Stimulated activated CD4-positive, alpha-beta T cell treated with anti-CD3 and anti-CD28 coated beads, TNF-alpha, amount 100 ng/mL, for 4 hours (primary cell): Measurements from ENCODE around the gene RSAD2.
A peak's percentile ranks its signal among the peaks of the same experiment; 100 is the strongest.

ENCODE experiments used
- DNase-seq, 3 experiments: peaks; one replicate each; pipeline ENCODE4 v3.0.0-alpha.2; 2020; ENCODE audit warnings: low read depth in 3 of 3

The RSAD2 gene

DNA sequence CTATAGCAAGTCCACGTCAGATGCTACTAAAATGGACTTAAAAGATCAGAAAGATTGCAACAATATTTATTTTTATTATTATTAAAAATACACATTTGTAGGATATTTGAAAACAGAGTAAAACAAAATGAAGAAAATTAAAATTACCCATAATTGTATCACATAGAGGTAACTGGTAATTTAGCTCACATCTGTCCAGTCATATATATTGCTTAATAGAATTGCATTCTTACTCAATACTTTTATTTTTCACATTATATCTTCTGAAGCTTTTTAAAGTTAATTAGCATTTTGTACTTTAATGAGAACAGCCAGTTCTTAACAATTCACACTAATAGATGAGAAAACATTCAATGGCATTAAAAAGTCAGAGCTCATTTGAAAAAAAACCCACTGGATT is 28.1 kb downstream of the RSAD2 start:
- no peak for DNase-seq

DNA sequence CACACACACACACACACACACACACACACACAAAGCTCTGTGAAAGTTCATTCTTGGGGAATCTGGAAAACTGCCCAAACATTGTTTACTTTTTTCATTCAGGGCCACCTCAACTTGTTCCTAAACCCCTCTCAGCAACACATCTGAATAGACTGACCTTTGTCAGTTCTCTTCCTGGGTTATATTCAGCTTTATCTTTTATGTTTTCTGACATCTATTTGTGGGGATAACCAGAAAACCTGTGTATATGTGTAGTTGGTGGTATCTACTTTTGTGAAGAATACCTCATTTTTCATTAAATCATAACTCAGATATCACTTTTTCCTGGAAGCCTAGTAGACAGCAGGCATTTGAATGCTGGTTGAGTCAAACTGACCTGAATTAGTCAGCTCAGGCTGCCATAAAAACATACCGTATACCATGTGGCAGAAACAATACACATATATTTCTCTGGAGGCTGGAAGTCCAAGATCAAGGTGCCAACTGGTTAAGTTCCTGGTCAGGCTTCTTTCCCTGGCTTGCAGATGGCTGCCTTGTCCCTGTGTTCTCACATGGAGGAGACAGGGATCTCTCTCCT is 28.7 kb downstream of the RSAD2 start:
- no peak for DNase-seq

DNA sequence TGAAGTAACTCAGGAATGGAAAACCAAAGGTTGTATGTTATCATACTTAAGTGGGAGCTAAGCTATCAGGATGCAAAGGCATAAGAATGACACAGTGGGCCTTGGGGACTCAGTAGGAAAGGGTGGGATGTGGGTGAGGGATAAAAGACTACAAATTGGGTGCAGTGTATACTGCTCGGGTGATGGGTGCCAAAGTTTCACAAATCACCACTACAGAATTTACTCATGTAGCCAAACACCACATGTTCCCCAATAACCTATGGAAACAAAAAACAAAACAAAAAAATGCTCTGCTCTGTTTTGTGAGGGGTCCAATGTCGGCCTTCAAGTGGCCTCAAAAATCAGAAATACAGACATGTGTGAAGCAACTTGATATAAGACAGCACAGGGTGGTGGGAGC is 30.7 kb downstream of the RSAD2 start:
- DNase-seq, result no peak

GRCh38 chr2:6909431-6910385 is 32.1 kb downstream of the RSAD2 start:
- DNase-seq, result no peak

- no peak for DNase-seq
Measured at GRCh38 chr2:6911721-6912120, 34.1 kb downstream of the RSAD2 start.

DNA sequence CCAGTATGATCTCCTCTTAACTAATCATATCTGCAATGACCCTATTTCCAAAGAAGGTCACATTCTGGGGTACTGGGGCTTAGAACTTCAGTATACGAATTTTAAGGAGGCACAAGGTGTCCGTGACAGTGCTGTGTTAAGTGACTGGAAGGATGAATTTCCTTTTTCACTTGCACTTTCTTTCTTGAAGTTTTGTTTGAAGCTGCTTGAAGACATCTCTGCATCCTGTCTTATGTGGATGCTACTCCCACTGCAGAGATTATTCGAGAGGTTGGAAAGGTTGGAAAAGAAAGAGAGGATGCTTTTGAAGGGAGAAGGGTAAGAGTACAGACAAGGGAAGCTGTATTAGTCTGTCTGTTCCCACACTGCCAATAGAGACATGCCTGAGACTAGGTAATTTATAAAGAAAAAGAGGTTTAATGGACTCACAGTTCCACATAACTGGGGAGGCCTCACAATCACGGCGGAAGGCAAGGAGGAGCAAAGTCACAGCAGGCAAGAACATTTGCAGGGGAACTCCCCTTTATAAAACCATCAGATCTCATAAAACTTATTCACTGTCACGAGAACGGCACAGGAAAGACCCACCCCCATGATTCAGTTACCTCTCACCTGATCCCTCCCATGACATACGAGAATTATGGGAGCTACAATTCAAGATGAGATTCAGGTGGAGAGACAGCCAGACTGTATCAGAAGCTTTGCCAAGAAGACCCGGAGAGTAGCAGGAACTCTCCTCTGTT is 36.0 kb downstream of the RSAD2 start:
- DNase-seq, result peak in 2 of 3 experiments; percentile 28 to 41

DNA sequence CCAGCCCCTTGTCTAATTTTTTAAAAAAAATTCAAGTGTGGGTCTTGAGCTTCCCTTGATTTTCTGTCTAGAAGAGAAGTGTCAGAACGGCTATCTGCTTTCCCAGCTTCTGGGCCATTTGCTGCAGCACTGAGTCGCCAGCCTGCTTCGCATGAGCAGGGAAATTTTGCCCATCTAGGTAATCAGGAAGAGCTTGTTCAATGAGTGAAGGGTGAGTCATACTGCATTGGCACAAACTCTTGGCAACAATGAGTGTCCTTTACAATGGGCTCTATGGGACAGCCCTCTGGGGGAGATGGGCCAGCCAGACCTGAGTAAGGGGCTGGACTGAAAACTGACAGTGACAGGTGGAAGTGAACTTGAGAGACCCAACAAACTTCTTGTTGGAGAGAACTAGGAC is 37.3 kb downstream of the RSAD2 start:
- no peak for DNase-seq

GRCh38 chr2:6915399-6915798 is 37.8 kb downstream of the RSAD2 start:
- DNase-seq, result no peak

DNA sequence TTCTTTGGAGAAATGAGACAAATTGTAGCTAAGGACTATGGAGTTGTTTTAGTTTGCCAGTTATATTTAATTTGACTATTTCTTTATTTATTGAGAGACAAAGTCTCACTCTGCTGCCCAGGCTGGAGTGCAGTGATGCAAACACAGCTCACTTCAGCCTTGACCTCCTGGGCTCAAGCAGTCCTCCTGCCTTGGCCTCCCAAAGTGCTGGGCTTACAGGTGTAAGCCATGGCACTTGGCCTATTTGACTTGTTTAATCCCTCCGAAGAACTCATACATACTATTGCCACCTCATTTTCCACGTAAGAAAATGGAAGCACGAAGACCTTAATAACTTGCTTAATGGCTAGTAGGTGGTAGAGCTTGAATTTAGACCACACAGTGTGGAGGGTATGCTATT is 38.6 kb downstream of the RSAD2 start:
- DNase-seq, result no peak

GRCh38 chr2:6916736-6917070 is 39.1 kb downstream of the RSAD2 start:
- no peak for DNase-seq

DNA sequence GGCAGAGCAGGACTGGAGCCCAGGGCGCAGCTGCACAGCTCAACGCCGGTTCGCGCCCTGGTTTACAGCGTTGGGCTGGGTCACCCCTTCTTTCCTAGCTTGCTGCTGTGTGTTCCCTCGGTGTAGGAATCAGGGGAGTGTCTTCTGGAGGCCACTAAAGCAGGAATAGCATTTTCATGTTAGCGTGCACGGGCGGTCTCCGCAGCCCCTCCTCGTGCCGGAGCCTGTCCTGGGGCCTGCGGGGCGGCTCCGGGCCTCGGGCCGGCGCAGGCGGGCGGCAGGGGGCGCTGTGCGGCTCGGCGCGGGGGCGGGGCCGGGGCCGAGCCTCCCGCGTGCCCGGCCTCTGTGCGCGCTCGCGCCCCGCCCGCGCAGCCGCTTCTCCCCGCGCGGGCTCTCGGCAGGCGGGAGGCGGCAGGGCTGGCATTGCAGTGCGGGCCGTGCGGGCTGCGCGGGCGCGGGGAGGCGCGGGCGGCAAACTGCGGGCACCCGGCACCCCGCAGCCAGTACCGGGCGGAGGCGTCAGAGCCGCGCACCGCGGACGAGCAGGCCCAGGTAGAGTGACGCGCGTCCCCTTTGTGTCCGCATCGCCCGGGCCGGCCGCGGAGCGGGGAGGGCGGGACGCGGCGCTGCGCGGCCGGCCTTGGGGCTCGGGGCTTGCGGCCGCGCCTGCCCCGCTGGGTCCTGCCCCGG is 39.6 kb downstream of the RSAD2 start, which contains the start of gene RNF144A:
RNF144A (plus strand) TSS at position 342 of the 690 bp plus-strand sequence. CDS start 79,515 bp downstream, outside the sequence.
- DNase-seq, result peak; percentile 49 to 68 (median 52)

GRCh38 chr2:6917761-6918421 is 40.3 kb downstream of the RSAD2 start:
- DNase-seq, result no peak

DNA sequence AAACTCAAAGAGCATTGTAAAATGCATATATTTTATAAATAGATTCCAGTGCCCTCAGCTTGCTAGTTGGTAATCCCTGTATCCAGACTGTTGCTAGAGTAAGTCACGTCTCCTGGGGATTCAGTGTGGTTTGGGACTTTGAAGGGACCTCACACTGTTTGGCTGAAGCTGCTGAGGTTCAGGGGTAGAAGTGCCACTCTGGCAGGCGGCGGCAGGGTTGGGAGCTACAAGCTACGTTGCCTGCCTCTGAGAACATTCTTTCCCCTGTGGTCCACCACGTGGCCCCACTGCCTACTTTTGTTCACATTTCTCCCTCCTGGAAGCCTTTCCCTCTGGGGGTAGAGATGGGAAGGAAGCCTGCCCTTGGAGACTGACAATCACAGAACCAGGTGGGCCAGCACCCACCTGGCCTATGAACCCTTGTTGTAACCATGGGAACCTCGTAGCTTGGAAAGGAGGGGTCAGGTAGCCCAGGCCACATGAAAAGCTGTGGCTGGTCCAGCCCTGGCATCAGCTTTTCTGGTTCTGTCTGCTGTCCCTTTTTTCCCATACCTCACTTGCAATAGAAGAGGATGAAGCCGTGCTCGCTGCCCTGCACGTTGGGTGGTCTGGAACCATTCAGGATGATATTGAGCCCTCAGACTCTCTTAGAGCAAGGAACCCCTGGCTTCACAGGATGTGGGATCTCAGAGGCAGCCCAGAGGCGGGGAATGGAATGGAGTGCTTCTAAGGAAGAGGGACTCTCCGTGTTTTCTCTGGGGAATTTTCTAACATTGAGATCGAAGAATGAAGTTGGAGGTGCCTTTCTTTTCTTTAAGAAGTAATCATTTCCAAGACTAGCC is 42.5 kb downstream of the RSAD2 start:
- no peak for DNase-seq

DNA sequence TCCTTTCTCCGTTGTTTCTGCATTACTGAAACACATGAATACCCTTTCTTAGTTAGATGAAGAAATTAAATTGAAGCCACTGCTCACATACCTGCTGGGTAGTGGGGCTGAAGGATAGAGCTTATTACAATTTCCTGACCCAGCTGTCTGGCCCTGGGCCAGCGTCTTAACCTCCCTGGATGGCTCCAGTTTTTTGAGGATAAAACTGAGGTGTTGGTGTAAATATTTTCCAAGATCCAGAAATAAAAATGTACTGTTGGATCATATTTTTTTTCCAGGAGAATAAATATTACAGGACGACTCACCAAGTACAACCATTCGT is 43.1 kb downstream of the RSAD2 start:
- no peak for DNase-seq

GRCh38 chr2:6921321-6921922 is 43.8 kb downstream of the RSAD2 start:
- DNase-seq, result no peak

- no peak for DNase-seq
Measured at GRCh38 chr2:6922201-6922656, 44.7 kb downstream of the RSAD2 start.

GRCh38 chr2:6923319-6923718 is 45.7 kb downstream of the RSAD2 start:
- DNase-seq, result no peak

GRCh38 chr2:6924101-6924923 is 46.7 kb downstream of the RSAD2 start:
- no peak for DNase-seq

GRCh38 chr2:6924924-6925409 is 47.4 kb downstream of the RSAD2 start:
- no peak for DNase-seq
